Measurements from ENCODE around the gene VMA21. TPM values are rescaled to one million over a fixed set of nuclear protein-coding genes. Genes with fewer than 3 reads are reported as not detected.
A peak's percentile ranks its signal among the peaks of the same experiment; 100 is the strongest.

The VMA21 gene
- 49.9 and 80.3 TPM in 2 replicates for total RNA-seq

- peak; percentile 89 for DNase-seq (ENCODE audit: low read depth)
- no peak for TF ChIP-seq CTCF (IDR thresholded peaks at IDR 0.05; ENCODE audit: insufficient read depth, low read depth, low read length)
- peak within 1 kb of the TSS; percentile 87 for H3K4me3 ChIP-seq (ENCODE audit: low read depth, low read length)
These were observed at the start of gene VMA21 for GRCh38 chrX:151396825-151397740. TSS of gene VMA21 (plus strand) at chrX:151397206. CDS start at chrX:151397309, 103 bp downstream.

GRCh38 chrX:151359341-151359740 lies 37.7 kb upstream of the VMA21 start:
- DNase-seq (ENCODE audit: low read depth) = no peak
- H3K4me3 ChIP-seq (ENCODE audit: low read depth, low read length) = no peak overlapping the region
- TF ChIP-seq CTCF (IDR thresholded peaks at IDR 0.05; ENCODE audit: insufficient read depth, low read depth, low read length) = no peak

GRCh38 chrX:151359931-151360871 lies 36.8 kb upstream of the VMA21 start:
- peak; percentile 69 for TF ChIP-seq CTCF (IDR thresholded peaks at IDR 0.05; ENCODE audit: insufficient read depth, low read depth, low read length)
- DNase-seq (ENCODE audit: low read depth) = peak; percentile 3
- no peak overlapping the region for H3K4me3 ChIP-seq (ENCODE audit: low read depth, low read length)

- H3K4me3 ChIP-seq (ENCODE audit: low read depth, low read length) = no peak overlapping the region
- no peak for DNase-seq (ENCODE audit: low read depth)
- TF ChIP-seq CTCF (IDR thresholded peaks at IDR 0.05; ENCODE audit: insufficient read depth, low read depth, low read length) = no peak
These were observed 33.7 kb upstream of the VMA21 start for GRCh38 chrX:151363316-151363715.

GRCh38 chrX:151365579-151365978 lies 31.4 kb upstream of the VMA21 start:
- H3K4me3 ChIP-seq (ENCODE audit: low read depth, low read length) = no peak overlapping the region
- no peak for DNase-seq (ENCODE audit: low read depth)
- no peak for TF ChIP-seq CTCF (IDR thresholded peaks at IDR 0.05; ENCODE audit: insufficient read depth, low read depth, low read length)

- DNase-seq (ENCODE audit: low read depth) = no peak
- no peak for TF ChIP-seq CTCF (IDR thresholded peaks at IDR 0.05; ENCODE audit: insufficient read depth, low read depth, low read length)
- no peak overlapping the region for H3K4me3 ChIP-seq (ENCODE audit: low read depth, low read length)
These were observed 26.1 kb upstream of the VMA21 start for GRCh38 chrX:151370906-151371305.

Measured in fibroblast of villous mesenchyme (primary cell).